ENCODE results near the gene RIN3. TPM values are rescaled to one million over a fixed set of nuclear protein-coding genes. Genes with fewer than 3 reads are reported as not detected.

Gene RIN3
- total and polyA plus RNA-seq, 2 donors (not counting 3 experiments of a cell fraction or from before 2014, with no cell fraction given), result 5.1 to 20.8 TPM

DNA sequence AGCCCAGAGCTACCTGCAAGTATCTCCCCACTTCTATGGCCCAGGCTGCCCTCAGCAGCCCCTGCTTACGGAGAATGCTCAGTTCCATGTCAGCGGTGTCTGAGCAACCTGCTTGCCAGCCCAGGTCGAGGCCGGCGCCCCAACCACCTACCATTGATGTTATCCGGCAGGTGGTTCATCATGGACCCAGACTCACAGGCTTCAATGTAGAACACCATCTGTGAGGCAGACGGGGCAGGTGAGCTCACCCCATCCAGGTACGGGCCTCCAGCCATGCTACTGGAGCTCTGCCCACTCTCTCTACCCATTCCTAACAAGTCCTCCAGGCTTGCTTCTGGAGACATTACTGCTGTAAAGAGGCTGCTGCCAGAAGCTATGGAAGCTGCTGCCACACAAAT is 199.1 kb downstream of the RIN3 start:
- DNase-seq (ENCODE audit: low read depth, low spot score) (no peak), FAIRE-seq (no peak)
- no peaks in the 10 kb centered on the region for H3K27me3 ChIP-seq (ENCODE audit: control insufficient read depth in 2 of 2, insufficient read depth in 2 of 2, low read length in 2 of 2)
- intact Hi-C loops (cut with micrococcal nuclease), result loop anchor here (2.0 kb wide), 1 partner anchor 426 kb away; no protein-coding TSS in a partner anchor
- no peak overlapping the region for H3K27ac ChIP-seq (ENCODE audit: insufficient read depth, low read depth, low read length)
- no peak overlapping the region for H3K9ac ChIP-seq (replicated peaks; ENCODE audit: extremely low read depth, insufficient read depth, low read length)
- H3K79me2 ChIP-seq (ENCODE audit: control insufficient read depth, insufficient read depth, low read length), result no peaks in the 10 kb centered on the region
- dilution Hi-C loops (cut with MboI; ENCODE audit: extremely low pct_ligation_motif_present, low sequenced_read_pairs), result no loop called here
- POLR2A ChIA-PET, result no interaction called here
- CTCF ChIA-PET, result interaction anchor here (0.9 to 4.9 kb wide), 4 partner anchors 13 to 71 kb away, joined by 4 to 96 read pairs (median 8); partner anchors contain the start of gene LGMN
- no peaks in the 10 kb centered on the region for H4K20me1 ChIP-seq (replicated peaks; ENCODE audit: control insufficient read depth, extremely low read depth, insufficient read depth, low read length)
- H2AFZ ChIP-seq (ENCODE audit: low read depth, low read length), result no peak overlapping the region
- H3K4me1 ChIP-seq (ENCODE audit: control insufficient read depth, extremely low read depth, insufficient read depth, low read length), result no peaks in the 10 kb centered on the region
- no peaks in the 10 kb centered on the region for H3K9me3 ChIP-seq (replicated peaks; ENCODE audit: control insufficient read depth, insufficient read depth, low read length)
- H3K4me3 ChIP-seq (replicated peaks in 1 of 3; ENCODE audit: insufficient read depth in 1 of 3, low read depth in 1 of 3, low read length in 3 of 3), result no peak overlapping the region
- H3K9me1 ChIP-seq (replicated peaks; ENCODE audit: control insufficient read depth, extremely low read depth, insufficient read depth, low read length), result no peaks in the 10 kb centered on the region
- TF ChIP-seq JUN (IDR thresholded peaks at IDR 0.05; ENCODE audit: borderline replicate concordance, insufficient read depth, insufficient read length, low read depth), result no peak
- no peak for TF ChIP-seq EZH2 (IDR thresholded peaks at IDR 0.05; ENCODE audit: borderline replicate concordance, low read depth, low read length, severe bottlenecking)
- TF ChIP-seq, protein P1, sequence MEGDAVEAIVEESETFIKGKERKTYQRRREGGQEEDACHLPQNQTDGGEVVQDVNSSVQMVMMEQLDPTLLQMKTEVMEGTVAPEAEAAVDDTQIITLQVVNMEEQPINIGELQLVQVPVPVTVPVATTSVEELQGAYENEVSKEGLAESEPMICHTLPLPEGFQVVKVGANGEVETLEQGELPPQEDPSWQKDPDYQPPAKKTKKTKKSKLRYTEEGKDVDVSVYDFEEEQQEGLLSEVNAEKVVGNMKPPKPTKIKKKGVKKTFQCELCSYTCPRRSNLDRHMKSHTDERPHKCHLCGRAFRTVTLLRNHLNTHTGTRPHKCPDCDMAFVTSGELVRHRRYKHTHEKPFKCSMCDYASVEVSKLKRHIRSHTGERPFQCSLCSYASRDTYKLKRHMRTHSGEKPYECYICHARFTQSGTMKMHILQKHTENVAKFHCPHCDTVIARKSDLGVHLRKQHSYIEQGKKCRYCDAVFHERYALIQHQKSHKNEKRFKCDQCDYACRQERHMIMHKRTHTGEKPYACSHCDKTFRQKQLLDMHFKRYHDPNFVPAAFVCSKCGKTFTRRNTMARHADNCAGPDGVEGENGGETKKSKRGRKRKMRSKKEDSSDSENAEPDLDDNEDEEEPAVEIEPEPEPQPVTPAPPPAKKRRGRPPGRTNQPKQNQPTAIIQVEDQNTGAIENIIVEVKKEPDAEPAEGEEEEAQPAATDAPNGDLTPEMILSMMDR (IDR thresholded peaks at IDR 0.05; ENCODE audit: extremely low read depth in 1 of 2, insufficient read depth in 1 of 2, low read depth in 1 of 2, low read length in 2 of 2), result no peak
- TF ChIP-seq, protein P2, sequence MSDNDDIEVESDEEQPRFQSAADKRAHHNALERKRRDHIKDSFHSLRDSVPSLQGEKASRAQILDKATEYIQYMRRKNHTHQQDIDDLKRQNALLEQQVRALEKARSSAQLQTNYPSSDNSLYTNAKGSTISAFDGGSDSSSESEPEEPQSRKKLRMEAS (IDR thresholded peaks at IDR 0.05; ENCODE audit: insufficient read depth, insufficient read length), result no peak
- TF ChIP-seq MYC (IDR thresholded peaks at IDR 0.05; ENCODE audit: low read depth, low read length), result no peak
- no peak for TF ChIP-seq GATA2 (IDR thresholded peaks at IDR 0.05; ENCODE audit: insufficient read depth, insufficient read length, low read depth, low read length)
- no peak for TF ChIP-seq POLR2A (IDR thresholded peaks at IDR 0.05; ENCODE audit: low read depth, low read length)
- no peak for TF ChIP-seq POLR2AphosphoS5 (IDR thresholded peaks at IDR 0.05; ENCODE audit: insufficient read depth, low read depth, low read length)
- no peak overlapping the region for H3K4me2 ChIP-seq (ENCODE audit: insufficient read depth, low read length)
- no TSS peak for BruUV-seq (replicated peaks)
- peaks cover 0 to 8% of the 10 kb centered on the region in 2 experiments for H3K36me3 ChIP-seq (ENCODE audit: control insufficient read depth in 2 of 2, extremely low read depth in 1 of 2, insufficient read depth in 2 of 2, low read length in 2 of 2)
